IMR-90 (cell line): Measurements from ENCODE around the gene STARD8.

ENCODE experiments used
- CEBPB ChIP-seq: IDR thresholded peaks from 2 replicates; pipeline ENCODE4 v1.6.1; 2012; ENCODE audit warnings: low read depth, low read length, improper control_type of control experiment
- CHD1 ChIP-seq: IDR thresholded peaks from 2 replicates; pipeline ENCODE4 v1.6.1; 2012; ENCODE audit warnings: low read depth, low read length, improper control_type of control experiment
- FOS ChIP-seq: fragments of 150-350 bp; IDR thresholded peaks from 2 replicates; pipeline ENCODE4 v1.6.1; 2016; ENCODE audit warnings: low read depth, low read length
- MAFK ChIP-seq: IDR thresholded peaks from 2 replicates; pipeline ENCODE4 v1.6.1; 2012; ENCODE audit warnings: low read depth, low read length, improper control_type of control experiment
- MAZ ChIP-seq: IDR thresholded peaks from 2 replicates; pipeline ENCODE4 v1.6.1; 2012; ENCODE audit warnings: low read depth, mild to moderate bottlenecking, low read length, improper control_type of control experiment, moderate library complexity, borderline replicate concordance
- MXI1 ChIP-seq: IDR thresholded peaks from 2 replicates; pipeline ENCODE4 v1.6.1; 2012; ENCODE audit warnings: low read depth, mild to moderate bottlenecking, low read length, moderate library complexity, borderline replicate concordance
- POLR2A ChIP-seq: IDR thresholded peaks from 2 replicates; pipeline ENCODE4 v1.6.1; 2012; ENCODE audit warnings: mild to moderate bottlenecking, low read depth, low read length
- RFX5 ChIP-seq: IDR thresholded peaks from 2 replicates; pipeline ENCODE4 v1.8.0; 2012; ENCODE audit warnings: low read depth, mild to moderate bottlenecking, low read length, moderate library complexity
- TF ChIP-seq, protein P1 (sequence below): conservative IDR thresholded peaks from 2 replicates; pipeline ENCODE4 v1.5.1; 2012; ENCODE audit warnings: mild to moderate bottlenecking, low read depth, low read length, improper control_type of control experiment

DNA sequence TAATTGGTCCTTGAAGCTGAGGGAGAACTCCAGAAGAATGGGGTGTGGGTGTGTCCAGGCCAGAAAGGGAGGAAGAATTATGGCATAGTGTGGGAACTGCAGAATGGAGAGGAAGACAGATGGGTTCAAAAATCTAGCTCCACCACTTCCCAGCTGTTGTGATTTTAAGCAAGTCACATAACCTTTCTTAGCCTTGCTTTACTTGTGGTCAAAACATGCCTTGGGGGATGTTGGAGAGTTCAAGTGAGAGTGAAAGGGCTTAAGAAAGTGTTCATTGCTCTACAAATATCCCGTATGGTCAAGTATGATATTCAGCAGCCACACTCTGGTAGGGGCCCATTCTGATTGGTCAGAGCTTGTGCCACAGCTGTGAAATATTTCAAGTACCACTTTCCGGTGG is 15.0 kb upstream of the STARD8 start:
- TF ChIP-seq, protein P1, sequence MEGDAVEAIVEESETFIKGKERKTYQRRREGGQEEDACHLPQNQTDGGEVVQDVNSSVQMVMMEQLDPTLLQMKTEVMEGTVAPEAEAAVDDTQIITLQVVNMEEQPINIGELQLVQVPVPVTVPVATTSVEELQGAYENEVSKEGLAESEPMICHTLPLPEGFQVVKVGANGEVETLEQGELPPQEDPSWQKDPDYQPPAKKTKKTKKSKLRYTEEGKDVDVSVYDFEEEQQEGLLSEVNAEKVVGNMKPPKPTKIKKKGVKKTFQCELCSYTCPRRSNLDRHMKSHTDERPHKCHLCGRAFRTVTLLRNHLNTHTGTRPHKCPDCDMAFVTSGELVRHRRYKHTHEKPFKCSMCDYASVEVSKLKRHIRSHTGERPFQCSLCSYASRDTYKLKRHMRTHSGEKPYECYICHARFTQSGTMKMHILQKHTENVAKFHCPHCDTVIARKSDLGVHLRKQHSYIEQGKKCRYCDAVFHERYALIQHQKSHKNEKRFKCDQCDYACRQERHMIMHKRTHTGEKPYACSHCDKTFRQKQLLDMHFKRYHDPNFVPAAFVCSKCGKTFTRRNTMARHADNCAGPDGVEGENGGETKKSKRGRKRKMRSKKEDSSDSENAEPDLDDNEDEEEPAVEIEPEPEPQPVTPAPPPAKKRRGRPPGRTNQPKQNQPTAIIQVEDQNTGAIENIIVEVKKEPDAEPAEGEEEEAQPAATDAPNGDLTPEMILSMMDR = no peak
- TF ChIP-seq CEBPB = no peak
- TF ChIP-seq POLR2A = no peak
- no peak for TF ChIP-seq MXI1
- no peak for TF ChIP-seq MAZ
- TF ChIP-seq RFX5 = no peak
- no peak for TF ChIP-seq CHD1
- no peak for TF ChIP-seq FOS
- TF ChIP-seq MAFK = no peak
